Endothelial cell of umbilical vein (primary cell): Measurements from ENCODE around the gene SCAI. TPM values are rescaled to one million over a fixed set of nuclear protein-coding genes. Genes with fewer than 3 reads are reported as not detected.

Experiments
- BruUV-seq: library from RNA; stranded (reverse); fragments of 400-500 nt; replicated peaks from 2 replicates; lab custom pipeline; 2021; lab: Mats Ljungman, UMichigan
- CTCF ChIA-PET: fragments of 300-600, 350-600 bp; sonication (Branson Sonifier 250); formaldehyde crosslinking; loops from one replicate; lab custom pipeline; 2021; ENCODE audit warnings: antibody characterized with exemption, inconsistent platforms; lab: Charles Lee
- POLR2A ChIA-PET: fragments of 300-600, 350-600 bp; sonication (Branson Sonifier 250); formaldehyde crosslinking; loops from one replicate; lab custom pipeline; 2021; ENCODE audit warnings: antibody characterized with exemption, inconsistent platforms; lab: Charles Lee
- DNase-seq: peaks from one replicate; pipeline ENCODE4 v3.0.0-alpha.2; 2011; ENCODE audit warnings: low read depth, low spot score
- FAIRE-seq: peaks from 2 replicates; lab custom pipeline; 2011; peaks lifted over from hg19 to GRCh38; lab: Jason Lieb, UNC
- H2AFZ ChIP-seq: 2 replicates; pipeline ENCODE4 v1.6.0; 2012; ENCODE audit warnings: low read depth, low read length, control low read depth, inconsistent platforms
- H3K27ac ChIP-seq: 2 replicates; pipeline ENCODE4 v1.5.1; 2011; ENCODE audit warnings: low read depth, mild to moderate bottlenecking, control low read depth, low read length, moderate library complexity; ENCODE audit not compliant: insufficient read depth
- H3K27me3 ChIP-seq, 2 experiments: 2 replicates each; pipeline versions ENCODE4 v1.6.0 to v1.6.1; 2011; ENCODE audit warnings: low read length in 2 of 2, mixed read lengths in 1 of 2; ENCODE audit not compliant: control insufficient read depth in 2 of 2, insufficient read depth in 2 of 2
- H3K36me3 ChIP-seq, 2 experiments: 2 replicates in 1 of 2; 3 replicates in 1 of 2; pipeline ENCODE4 v1.5.1; 2011; ENCODE audit warnings: low read length in 2 of 2, mild to moderate bottlenecking in 1 of 2, moderate library complexity in 1 of 2; ENCODE audit not compliant: control insufficient read depth in 2 of 2, insufficient read depth in 2 of 2; ENCODE audit errors: extremely low read depth in 1 of 2
- H3K4me1 ChIP-seq: 3 replicates; pipeline ENCODE4 v1.5.1; 2011; ENCODE audit warnings: mild to moderate bottlenecking, low read length; ENCODE audit not compliant: control insufficient read depth, insufficient read depth; ENCODE audit errors: extremely low read depth
- H3K4me2 ChIP-seq: 2 replicates; pipeline ENCODE4 v1.6.1; 2011; ENCODE audit warnings: low read length, control low read depth, mixed read lengths; ENCODE audit not compliant: insufficient read depth
- H3K4me3 ChIP-seq, 3 experiments: fragments of 200-600 bp in 1 of 3; sonication (generic), shearing (Covaris generic) in 1 of 3; replicated peaks in 1 of 3; 2 replicates each; pipeline ENCODE4 v1.5.1; 2011 to 2016; ENCODE audit warnings: control low read depth in 3 of 3, low read length in 3 of 3, mild to moderate bottlenecking in 2 of 3, inconsistent platforms in 1 of 3, low read depth in 1 of 3, moderate library complexity in 1 of 3; ENCODE audit not compliant: insufficient read depth in 1 of 3
- H3K79me2 ChIP-seq: 2 replicates; pipeline ENCODE4 v1.6.0; 2012; ENCODE audit warnings: low read length, inconsistent platforms; ENCODE audit not compliant: control insufficient read depth, insufficient read depth
- H3K9ac ChIP-seq: replicated peaks from 2 replicates; pipeline ENCODE3; 2011; ENCODE audit warnings: low read length, control low read depth; ENCODE audit not compliant: insufficient read depth; ENCODE audit errors: extremely low read depth
- H3K9me1 ChIP-seq: replicated peaks from 3 replicates; pipeline ENCODE4 v1.6.0; 2011; ENCODE audit warnings: mild to moderate bottlenecking, low read length; ENCODE audit not compliant: control insufficient read depth, insufficient read depth; ENCODE audit errors: extremely low read depth
- H3K9me3 ChIP-seq: replicated peaks from 2 replicates; pipeline ENCODE4 v1.5.1; 2012; ENCODE audit warnings: low read length, inconsistent platforms; ENCODE audit not compliant: control insufficient read depth, insufficient read depth
- H4K20me1 ChIP-seq: replicated peaks from 2 replicates; pipeline ENCODE3; 2011; ENCODE audit warnings: mild to moderate bottlenecking, low read length; ENCODE audit not compliant: control insufficient read depth, insufficient read depth; ENCODE audit errors: extremely low read depth
- CTCF ChIP-seq, 2 donors: IDR thresholded peaks; 1 replicate in 1 of 2; 2 replicates in 1 of 2; pipeline ENCODE4 v1.5.1; 2011; ENCODE audit warnings: low read length in 2 of 2, mild to moderate bottlenecking in 2 of 2, moderate library complexity in 2 of 2, control low read depth in 1 of 2, inconsistent platforms in 1 of 2, low read depth in 1 of 2; ENCODE audit not compliant: insufficient read depth in 1 of 2; ENCODE audit errors: extremely low read depth in 1 of 2
- EZH2 ChIP-seq: IDR thresholded peaks from 2 replicates; pipeline ENCODE4 v1.6.1; 2012; ENCODE audit warnings: borderline replicate concordance, low read depth, mild to moderate bottlenecking, moderate library complexity, low read length, inconsistent platforms; ENCODE audit not compliant: severe bottlenecking
- FOS ChIP-seq: IDR thresholded peaks from 2 replicates; pipeline ENCODE4 v1.6.1; 2011; ENCODE audit warnings: mild to moderate bottlenecking, low read length, moderate library complexity, borderline replicate concordance; ENCODE audit not compliant: insufficient read depth
- GATA2 ChIP-seq: IDR thresholded peaks from 2 replicates; pipeline ENCODE4 v1.7.0; 2011; ENCODE audit warnings: low read depth, mild to moderate bottlenecking, moderate library complexity, mixed read lengths, low read length; ENCODE audit not compliant: insufficient read length, insufficient read depth
- JUN ChIP-seq: IDR thresholded peaks from 2 replicates; pipeline ENCODE4 v1.6.1; 2011; ENCODE audit warnings: borderline replicate concordance, low read depth; ENCODE audit not compliant: insufficient read length, insufficient read depth
- MAX ChIP-seq: IDR thresholded peaks from 2 replicates; pipeline ENCODE4 v1.6.1; 2011; ENCODE audit not compliant: insufficient read depth, insufficient read length
- MYC ChIP-seq: IDR thresholded peaks from one replicate; pipeline ENCODE4 v1.6.1; 2011; ENCODE audit warnings: mild to moderate bottlenecking, low read depth, low read length
- POLR2A ChIP-seq: IDR thresholded peaks from 2 replicates; pipeline ENCODE4 v1.6.1; 2012; ENCODE audit warnings: low read depth, mild to moderate bottlenecking, control low read depth, low read length
- POLR2AphosphoS5 ChIP-seq: IDR thresholded peaks from 2 replicates; pipeline ENCODE4 v1.6.1; 2012; ENCODE audit warnings: low read depth, mild to moderate bottlenecking, control low read depth, low read length, moderate library complexity; ENCODE audit not compliant: insufficient read depth
- dilution Hi-C: fragments of 300-500 bp; cut with MboI; formaldehyde crosslinking; loops from one replicate; pipeline ENCODE4 v1.15.0; 2019; ENCODE audit warnings: low sequenced_read_pairs; ENCODE audit not compliant: extremely low pct_ligation_motif_present
- intact Hi-C: fragments of 100-400 bp; cut with micrococcal nuclease; formaldehyde crosslinking; loops from one replicate; pipeline ENCODE4 v1.10.0; 2022
- polyA plus RNA-seq, 4 experiments: library from polyadenylated mRNA; depleted of rRNA in 3 of 4; stranded (reverse) in 3 of 4; unstranded in 1 of 4; fragments of >200 nt; gene quantifications; 2 replicates each; pipeline versions ENCODE4 v1.2.1 to v1.2.3, GENCODE V29; 2011 to 2012; ENCODE audit warnings: missing spikeins in 1 of 4
- total RNA-seq: library from RNA; stranded (reverse); gene quantifications from 2 replicates; pipeline ENCODE4 v1.2.3, GENCODE V29; 2021

Gene SCAI
- total and polyA plus RNA-seq, 2 donors (not counting 3 experiments of a cell fraction or from before 2014, with no cell fraction given) = 2.0 to 9.3 TPM

- no peak overlapping the region for H3K4me2 ChIP-seq
- ChIA-PET POLR2A (no interaction called here), CTCF (no interaction called here)
- intact Hi-C loops = no loop called here
- no peak overlapping the region for H3K9ac ChIP-seq
- no peak overlapping the region for H2AFZ ChIP-seq
- DNase-seq (no peak), FAIRE-seq (no peak)
- dilution Hi-C loops = no loop called here
- H3K36me3 ChIP-seq = no peaks in the 10 kb centered on the region
- no TSS peak for BruUV-seq
- no peaks in the 10 kb centered on the region for H3K27me3 ChIP-seq
- no peak for TF ChIP-seq MYC
- TF ChIP-seq JUN = no peak
- no peak for TF ChIP-seq GATA2
- no peak for TF ChIP-seq POLR2A
- no peak for TF ChIP-seq EZH2
- no peak for TF ChIP-seq CTCF (IDR thresholded peaks at IDR 0.05; ENCODE audit: extremely low read depth in 1 of 2, insufficient read depth in 1 of 2, low read depth in 1 of 2, low read length in 2 of 2)
- TF ChIP-seq MAX = no peak
- TF ChIP-seq FOS = no peak
- no peak for TF ChIP-seq POLR2AphosphoS5
- no peaks in the 10 kb centered on the region for H3K4me1 ChIP-seq
- no peak overlapping the region for H3K27ac ChIP-seq
- no peaks in the 10 kb centered on the region for H3K79me2 ChIP-seq
- no peaks in the 10 kb centered on the region for H3K9me1 ChIP-seq
- no peak overlapping the region for H3K4me3 ChIP-seq
- H3K9me3 ChIP-seq = no peaks in the 10 kb centered on the region
- no peaks in the 10 kb centered on the region for H4K20me1 ChIP-seq
These were observed 81.9 kb downstream of the SCAI start for GRCh38 chr9:125061391-125061790.
